HG03575 (cell line): ENCODE results near the gene PIGV.

Experiments used
- ATAC-seq: cut with Tn5 transposase; IDR thresholded peaks from one replicate; pipeline ENCODE4 v1.9.1; 2021; ENCODE audit not compliant: unreplicated experiment, insufficient number of reproducible peaks, low FRiP score; ENCODE audit errors: extremely low read depth

The PIGV gene

DNA sequence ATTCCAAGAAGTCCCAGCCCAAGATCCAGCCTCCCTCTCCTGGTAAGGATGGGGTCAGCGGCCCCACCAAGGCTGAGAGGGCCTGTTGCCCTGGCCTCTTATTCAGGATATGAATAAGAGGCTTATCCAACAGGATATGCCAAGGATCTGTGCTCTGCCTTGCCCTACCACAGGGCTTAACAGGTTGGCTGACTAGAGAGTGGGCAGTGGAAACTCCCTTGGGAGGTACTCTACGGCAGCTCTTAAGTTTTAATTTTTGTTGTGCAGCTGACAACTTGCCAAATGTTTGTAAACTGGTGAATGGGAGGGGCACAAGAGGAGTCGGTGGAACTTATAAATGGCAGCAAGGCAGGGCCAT, 16.5 kb upstream of the PIGV start:
- ATAC-seq = no peak

- no peak for ATAC-seq
These were observed 16.0 kb upstream of the PIGV start for GRCh38 chr1:26771643-26772321.

- ATAC-seq = no peak
These were observed 15.1 kb upstream of the PIGV start for GRCh38 chr1:26772687-26773086.

DNA sequence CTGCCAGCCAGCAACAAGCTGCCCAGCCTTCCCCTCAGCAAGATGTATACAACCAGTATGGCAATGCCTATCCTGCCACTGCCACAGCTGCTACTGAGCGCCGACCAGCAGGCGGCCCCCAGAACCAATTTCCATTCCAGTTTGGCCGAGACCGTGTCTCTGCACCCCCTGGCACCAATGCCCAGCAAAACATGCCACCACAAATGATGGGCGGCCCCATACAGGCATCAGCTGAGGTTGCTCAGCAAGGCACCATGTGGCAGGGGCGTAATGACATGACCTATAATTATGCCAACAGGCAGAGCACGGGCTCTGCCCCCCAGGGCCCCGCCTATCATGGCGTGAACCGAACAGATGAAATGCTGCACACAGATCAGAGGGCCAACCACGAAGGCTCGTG, 13.3 kb upstream of the PIGV start:
- ATAC-seq = no peak

DNA sequence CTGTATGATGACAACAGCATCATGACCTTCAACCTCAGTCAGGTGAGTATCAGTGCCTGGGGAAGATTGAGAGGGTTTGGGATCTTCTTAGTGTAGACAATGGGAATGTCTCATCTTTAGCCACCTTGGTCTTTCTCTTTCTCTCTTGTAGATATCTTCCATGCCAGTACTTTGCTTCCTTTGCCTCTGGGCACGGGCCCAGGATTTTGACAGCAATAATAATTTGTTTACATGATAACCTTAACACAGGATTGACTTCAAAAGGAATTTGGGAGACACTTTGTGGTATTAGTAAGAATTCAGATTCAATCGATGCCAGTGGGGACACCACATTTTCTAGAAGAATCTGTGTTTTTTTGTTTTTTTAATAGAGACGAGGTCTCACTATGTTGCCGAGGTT, 12.1 kb upstream of the PIGV start:
- no peak for ATAC-seq

DNA sequence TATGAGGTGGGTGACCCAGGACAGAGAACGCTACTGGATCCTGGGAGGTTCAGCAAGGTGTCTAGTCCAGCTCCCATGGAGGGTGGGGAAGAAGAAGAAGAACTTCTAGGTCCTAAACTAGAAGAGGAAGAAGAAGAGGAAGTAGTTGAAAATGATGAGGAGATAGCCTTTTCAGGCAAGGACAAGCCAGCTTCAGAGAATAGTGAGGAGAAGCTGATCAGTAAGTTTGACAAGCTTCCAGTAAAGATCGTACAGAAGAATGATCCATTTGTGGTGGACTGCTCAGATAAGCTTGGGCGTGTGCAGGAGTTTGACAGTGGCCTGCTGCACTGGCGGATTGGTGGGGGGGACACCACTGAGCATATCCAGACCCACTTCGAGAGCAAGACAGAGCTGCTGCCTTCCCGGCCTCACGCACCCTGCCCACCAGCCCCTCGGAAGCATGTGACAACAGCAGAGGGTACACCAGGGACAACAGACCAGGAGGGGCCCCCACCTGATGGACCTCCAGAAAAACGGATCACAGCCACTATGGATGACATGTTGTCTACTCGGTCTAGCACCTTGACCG, 8.6 kb upstream of the PIGV start:
- ATAC-seq = no peak

DNA sequence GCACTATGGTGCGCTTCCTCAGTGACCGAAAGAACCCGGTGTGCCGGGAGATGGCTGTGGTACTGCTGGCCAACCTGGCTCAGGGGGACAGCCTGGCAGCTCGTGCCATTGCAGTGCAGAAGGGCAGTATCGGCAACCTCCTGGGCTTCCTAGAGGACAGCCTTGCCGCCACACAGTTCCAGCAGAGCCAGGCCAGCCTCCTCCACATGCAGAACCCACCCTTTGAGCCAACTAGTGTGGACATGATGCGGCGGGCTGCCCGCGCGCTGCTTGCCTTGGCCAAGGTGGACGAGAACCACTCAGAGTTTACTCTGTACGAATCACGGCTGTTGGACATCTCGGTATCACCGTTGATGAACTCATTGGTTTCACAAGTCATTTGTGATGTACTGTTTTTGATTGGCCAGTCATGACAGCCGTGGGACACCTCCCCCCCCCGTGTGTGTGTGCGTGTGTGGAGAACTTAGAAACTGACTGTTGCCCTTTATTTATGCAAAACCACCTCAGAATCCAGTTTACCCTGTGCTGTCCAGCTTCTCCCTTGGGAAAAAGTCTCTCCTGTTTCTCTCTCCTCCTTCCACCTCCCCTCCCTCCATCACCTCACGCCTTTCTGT, 7.3 kb upstream of the PIGV start:
- ATAC-seq = no peak

DNA sequence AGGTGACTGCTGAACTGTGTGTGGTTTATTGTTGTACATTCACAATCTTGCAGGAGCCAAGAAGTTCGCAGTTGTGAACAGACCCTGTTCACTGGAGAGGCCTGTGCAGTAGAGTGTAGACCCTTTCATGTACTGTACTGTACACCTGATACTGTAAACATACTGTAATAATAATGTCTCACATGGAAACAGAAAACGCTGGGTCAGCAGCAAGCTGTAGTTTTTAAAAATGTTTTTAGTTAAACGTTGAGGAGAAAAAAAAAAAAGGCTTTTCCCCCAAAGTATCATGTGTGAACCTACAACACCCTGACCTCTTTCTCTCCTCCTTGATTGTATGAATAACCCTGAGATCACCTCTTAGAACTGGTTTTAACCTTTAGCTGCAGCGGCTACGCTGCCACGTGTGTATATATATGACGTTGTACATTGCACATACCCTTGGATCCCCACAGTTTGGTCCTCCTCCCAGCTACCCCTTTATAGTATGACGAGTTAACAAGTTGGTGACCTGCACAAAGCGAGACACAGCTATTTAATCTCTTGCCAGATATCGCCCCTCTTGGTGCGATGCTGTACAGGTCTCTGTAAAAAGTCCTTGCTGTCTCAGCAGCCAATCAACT, 6.4 kb upstream of the PIGV start:
- no peak for ATAC-seq

DNA sequence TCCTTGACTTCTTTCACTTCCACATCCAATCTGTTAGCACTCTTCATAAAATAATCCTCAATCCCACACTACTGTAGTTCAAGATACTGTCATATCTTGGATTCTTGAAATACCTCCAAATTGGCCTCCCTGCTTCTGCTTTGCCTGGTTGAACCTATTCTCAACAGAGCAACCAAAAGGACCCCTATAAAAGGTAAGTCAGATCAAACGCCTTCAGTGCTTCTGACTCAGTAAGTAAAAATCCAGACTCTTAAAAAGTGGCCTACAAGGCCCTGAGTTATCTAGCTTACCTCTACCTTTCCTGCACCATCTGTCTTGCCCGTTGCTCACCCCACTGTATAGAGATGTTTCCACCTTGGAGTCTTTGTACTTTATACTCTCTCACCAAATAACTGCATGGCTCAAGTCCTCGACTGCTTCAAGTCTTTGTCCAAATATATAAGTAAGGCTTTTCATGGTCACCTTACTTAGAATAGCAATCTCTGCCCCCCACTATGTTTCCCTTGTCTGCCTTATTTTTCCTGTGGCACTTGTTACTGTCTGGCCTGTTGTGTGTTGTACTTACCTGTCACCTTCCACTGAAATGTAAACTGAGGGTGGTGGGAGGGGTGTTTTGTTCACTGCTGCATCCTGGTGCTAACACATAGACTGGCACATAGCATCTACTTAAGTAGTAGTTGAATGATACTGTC, 5.1 kb upstream of the PIGV start:
- ATAC-seq = no peak

- ATAC-seq = no peak
These were observed 4.1 kb upstream of the PIGV start for GRCh38 chr1:26783646-26784022.

DNA sequence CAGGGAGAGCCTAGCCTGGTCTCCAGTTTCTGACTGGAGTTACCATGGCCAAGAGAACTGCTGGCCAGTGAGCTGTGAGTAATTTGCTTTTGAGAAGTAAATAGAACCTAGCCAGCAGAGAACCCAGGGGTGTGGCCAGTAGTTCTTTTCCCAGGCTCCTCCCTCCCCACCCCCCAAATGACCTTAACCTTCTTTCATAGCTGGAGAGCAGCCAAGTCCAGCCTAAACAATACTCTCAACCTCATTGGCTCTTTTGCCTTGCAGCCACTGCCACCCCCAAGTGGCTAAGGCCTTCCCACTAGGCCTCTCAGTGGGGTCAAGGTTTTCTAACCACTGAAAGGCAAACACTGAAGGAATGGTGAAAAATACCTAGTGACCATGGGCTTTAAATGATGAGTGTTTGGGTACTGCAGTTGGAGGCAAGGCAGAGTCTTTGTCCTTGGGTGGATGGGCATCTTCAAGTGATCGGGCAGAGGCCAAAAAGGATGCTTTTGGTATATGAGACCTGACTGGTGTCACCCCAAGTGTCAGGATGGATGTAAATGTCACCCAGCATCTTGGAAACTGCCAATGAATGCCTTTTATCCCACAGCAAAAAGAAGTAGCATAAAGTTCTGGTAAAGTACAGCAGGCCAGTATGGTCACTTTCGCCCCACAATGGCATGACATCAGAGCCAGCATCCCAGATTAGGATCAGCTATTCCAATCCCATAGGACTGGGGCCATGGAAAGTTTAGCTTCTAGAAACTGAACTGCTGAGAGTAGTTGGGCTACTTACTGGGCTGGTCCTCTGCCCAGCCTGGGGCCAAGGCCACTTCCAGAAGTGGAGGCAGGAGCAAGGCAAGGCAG, 3.5 kb upstream of the PIGV start:
- ATAC-seq = no peak

DNA sequence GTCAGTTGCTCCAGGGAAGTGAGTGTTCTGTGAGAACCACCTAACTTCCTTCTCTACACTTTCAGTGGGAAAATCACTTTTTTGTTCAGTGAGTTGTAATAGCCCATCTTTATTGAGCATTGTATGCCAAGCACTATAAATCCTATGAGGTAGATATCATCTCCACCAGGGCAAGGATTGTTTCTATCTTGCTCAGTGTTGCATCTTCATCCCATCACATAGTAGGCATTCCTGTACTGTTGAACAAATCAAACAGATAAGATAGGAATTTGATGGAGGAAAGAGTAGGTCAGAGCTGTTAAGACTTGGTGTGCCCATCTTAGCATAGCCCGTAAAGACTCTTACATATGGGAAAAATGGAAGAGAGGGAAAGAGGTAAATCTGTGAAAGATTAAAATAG, 2.9 kb upstream of the PIGV start:
- no peak for ATAC-seq

DNA sequence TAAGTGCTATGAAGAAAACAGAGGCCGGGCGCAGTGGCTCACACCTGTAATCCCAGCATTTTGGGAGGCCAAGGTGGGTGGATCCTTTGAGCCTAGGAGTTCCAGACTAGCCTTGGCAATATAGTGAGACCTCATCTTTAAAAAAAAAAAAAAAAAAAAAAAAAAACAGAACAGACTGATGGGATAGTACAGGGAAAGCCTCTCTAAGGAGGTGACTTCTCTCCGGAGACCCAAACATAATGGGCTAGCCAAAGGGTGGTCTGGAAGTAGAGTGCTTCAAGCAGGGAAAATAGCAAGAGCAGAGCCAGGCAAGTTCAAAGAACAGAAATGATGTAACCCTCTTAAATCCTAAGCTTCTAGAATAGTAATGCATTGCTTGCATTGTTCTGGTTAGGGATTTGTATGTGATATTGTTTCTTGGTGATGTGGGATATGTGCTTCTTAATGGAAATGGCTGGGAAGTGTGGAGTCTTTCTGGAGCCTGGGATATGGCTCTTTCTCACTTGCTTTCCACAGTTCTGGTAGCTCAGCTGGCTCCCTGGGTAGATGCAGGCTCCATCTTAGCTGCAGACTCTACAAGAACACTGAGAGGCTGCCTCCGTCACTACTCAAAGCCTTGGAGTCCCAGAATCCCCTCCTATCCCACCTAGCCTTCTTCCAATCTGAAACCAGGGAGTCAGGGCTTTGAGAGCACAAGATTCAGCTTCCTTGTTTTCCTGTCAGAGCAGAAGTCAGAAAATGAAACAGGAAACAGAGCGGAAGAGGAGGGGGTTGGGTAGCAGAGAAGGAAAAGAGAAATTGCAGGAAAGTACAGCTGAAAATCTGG, 1.9 kb upstream of the PIGV start:
- no peak for ATAC-seq

GRCh38 chr1:26786437-26787380, 1.0 kb upstream of the PIGV start:
- ATAC-seq = no peak

- ATAC-seq = no peak
These were observed 407 bp upstream of the PIGV start for GRCh38 chr1:26787381-26787705.

DNA sequence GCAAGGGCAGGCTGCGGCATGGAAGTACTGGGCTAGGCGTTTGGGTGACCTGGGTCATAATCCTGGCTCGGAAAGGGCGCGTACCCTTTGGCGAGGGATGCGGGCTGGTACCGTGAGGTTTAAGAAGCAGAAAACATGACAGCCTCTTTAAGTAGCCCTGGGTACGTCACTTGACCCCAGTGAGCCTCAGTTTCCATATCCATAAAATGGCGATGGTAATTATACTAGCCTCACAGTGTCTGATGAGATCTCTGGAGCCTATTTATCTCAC, 700 bp downstream of the PIGV start:
- no peak for ATAC-seq

- no peak for ATAC-seq
These were observed 1.3 kb downstream of the PIGV start for GRCh38 chr1:26788836-26789611.
